ENCODE measurements around the gene FA2H.

FA2H gene

DNA sequence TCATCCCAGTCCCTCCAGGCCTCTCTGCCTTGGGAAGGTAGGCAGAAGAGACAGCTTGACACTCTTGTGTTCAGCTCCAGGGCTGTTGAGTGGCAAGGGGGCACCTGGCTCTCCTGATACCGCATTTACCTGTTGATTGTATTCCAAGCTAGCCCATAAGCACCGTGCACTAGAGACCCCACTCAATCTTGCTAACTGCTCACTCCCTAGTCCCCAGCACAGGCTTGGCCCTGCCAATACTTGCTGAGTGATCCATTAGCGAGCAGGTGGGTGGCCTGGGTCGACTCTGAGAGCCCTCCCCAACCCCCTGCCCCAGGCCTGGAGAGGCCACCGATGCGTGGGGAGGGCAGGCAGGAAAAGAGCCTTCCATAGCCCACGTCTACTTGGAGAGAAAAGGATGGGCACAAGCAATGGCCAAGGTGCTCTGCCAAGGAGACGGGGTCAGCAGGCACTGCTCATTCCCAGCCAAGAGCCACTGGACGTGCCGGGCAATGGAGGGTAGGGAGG, 29.5 kb downstream of the FA2H start:
- DNase-seq (ENCODE audit: extremely low read depth in 1 of 2, low read depth in 1 of 2): no peak

DNA sequence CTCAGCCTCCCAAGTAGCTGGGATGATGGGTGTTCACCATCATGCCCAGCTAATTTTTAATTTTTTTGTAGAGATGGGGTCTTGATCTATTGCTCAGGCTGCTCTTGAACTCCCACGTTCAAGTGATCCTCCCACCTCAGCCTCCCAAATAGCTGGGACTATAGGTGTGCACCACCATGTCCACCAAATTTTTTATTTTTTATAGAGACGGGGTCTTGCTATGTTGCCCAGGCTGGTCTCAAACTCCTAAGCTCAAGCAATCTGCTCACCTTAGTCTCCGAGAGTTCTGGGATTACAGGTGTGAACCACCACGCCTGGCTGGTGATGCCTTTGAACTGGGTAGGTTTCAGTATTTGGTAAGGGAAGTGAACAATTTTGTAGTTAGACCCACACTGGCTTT, 30.1 kb downstream of the FA2H start:
- DNase-seq (ENCODE audit: extremely low read depth in 1 of 2, low read depth in 1 of 2): no peak

DNA sequence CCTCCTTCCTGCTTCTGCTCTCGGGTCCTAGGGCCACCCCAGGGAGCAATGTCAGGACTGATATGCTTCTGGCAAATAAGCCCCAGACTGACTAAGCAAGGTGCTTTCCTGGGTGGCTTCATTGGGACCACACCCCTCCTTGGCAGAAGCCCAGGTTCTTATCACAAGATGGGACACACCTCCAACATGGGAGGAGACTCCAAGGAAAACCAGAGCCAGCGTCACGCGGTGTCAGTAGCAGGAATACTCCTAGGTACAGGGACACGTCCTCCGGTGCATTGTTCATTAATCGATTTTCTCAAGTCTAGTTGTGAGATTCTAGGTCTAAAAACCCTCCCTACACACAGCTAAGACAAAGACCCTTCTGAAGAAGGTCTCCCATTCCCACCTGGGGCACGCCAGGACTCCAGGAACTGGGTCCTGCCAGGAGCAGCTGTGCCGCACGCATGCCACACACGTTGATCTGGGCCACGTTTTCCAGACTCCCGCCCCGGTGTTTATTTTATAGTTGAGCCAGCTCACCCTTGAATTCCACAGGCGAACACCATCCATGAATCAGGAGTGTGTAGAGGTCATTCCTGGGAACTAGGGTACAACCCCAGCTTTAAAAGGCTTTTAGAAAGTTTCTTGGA, 30.8 kb downstream of the FA2H start:
- DNase-seq (ENCODE audit: extremely low read depth in 1 of 2, low read depth in 1 of 2): no peak

DNA sequence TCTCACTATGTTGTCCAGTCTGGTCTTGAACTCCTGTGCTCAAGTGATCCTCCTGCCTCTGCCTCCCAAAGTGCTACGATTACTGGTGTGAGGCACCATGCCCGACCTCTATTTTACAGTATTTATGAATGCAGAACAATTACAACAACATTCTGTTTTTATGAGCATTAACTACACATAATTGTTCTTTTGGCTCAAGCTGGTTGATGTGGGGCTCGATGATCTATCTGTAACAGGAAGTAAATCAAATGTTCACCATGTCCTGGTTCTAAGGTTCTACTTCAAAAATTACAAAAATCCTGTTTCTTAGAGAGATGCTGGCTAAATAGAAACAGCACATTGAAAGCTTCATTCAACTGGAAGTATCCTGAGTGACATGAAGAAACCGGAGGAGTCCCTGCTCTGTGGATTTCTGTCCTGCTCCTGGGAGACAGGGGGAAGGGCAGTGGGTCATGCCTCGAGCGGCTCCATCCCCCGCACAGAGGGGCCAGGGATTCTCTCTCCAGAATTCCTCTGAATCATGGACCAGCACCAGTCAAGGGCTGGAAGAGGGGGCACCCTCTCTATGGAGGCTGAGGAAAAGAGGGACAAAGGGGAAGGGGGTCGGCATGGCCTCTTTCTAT, 31.5 kb downstream of the FA2H start:
- no peak for DNase-seq (ENCODE audit: extremely low read depth in 1 of 2, low read depth in 1 of 2)

DNA sequence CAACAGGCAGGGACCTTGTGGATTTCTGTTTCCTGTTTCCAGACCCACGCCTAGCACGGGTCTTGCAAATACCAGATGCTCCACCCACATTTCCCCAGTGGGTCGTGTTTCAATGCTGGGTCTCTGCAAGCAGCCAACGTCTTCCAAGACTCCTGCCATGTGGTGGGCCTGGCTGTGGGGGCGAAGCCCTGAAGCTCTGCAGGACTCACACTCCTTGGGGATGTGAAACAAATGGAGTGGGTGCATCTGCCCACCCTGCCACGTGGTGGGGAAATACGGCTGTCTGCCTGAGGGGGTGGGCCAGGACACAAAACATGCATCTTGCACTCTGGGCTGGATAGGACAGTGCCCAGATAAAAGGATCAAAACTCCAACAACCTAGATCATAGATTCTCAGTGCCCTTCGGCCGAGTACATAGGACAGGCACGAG, 32.6 kb downstream of the FA2H start:
- no peak for DNase-seq (ENCODE audit: extremely low read depth in 1 of 2, low read depth in 1 of 2)

DNA sequence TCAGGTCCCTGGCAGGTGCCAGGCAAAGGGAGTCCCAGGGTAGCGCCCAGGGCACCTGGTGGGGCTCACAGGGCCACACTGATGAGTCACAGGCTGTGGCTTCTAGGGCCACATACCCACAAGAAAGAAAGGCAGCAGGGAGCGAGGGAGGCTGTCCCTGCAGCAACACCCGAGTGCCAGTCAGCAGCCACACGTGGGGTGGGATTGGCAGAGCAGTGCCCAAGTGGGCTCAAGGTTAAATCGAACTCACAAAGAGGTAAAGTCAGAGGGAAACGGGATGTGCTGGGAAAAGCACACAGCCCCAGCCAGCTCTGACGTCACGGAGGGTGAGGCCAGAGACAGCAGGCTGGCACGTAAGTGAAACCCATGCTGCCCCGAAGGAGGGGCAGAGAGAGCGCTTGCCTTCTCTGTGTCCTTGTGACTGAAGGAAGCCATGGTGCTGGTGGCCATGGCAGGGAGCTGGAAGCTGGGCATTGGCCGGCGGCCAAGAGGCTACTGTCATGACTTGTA, 33.8 kb downstream of the FA2H start:
- no peak for DNase-seq (ENCODE audit: extremely low read depth in 1 of 2, low read depth in 1 of 2)

DNA sequence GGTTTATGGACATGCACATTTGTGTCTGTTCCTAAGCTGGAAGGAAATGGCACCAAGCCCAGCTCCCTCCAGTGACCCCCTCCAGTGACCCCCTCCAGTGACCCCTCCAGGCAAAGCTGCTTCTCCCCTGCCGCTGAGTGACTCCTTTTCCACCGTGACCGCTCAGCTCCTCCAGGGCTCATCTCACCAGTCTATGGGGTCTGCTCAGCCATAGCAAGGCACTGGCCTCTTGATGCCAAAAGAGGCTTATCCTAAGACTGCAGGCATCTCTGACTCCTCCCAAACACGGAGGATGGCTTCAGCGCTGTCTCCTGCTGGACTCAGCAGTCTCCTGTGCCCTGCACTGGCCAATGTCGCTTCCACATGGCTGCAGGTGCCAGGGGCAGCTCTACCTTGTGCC, 35.3 kb downstream of the FA2H start:
- DNase-seq (ENCODE audit: extremely low read depth in 1 of 2, low read depth in 1 of 2): no peak

DNA sequence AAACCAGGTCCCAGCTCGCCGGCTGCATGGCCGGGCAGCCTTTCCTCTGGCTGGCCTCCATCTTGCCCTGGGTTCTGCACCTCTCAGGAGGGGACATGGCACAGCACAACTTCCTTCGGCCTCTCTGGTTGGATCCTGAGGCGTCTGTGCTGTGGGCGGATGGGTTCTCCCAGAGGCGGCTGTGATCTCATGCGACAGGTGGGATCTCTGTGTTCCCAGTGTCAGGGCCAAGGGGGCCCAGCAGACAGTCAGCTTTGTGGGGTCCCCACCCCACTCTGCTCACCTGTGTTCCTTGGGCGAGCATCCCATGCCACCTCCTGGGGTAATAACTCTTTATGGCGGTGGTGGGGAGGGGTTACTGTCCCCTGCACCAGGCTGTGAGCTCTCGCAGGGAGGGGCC, 35.8 kb downstream of the FA2H start:
- DNase-seq (ENCODE audit: extremely low read depth in 1 of 2, low read depth in 1 of 2): no peak

DNA sequence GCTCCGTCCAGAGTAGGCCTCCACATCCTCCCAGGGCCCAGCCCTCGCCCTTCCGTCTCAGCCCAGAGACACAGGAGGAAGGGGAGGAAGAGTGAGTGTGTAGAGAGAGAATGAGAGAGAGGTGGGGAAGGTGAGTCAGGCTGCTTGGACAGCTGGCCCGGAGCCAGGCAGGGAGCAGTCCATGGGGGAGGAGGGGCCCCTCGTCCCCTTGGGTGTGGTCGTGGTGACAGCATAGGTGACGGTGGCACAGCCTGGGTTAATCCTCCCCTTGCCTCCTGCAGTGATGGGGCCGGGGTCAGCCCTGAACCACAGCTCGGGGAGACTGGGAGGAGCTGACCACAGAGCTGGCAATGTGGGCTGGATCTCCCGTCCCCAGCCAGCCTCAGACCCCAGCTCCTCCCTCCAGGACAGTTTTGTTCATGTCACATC, 36.5 kb downstream of the FA2H start:
- DNase-seq (ENCODE audit: extremely low read depth in 1 of 2, low read depth in 1 of 2): no peak

DNA sequence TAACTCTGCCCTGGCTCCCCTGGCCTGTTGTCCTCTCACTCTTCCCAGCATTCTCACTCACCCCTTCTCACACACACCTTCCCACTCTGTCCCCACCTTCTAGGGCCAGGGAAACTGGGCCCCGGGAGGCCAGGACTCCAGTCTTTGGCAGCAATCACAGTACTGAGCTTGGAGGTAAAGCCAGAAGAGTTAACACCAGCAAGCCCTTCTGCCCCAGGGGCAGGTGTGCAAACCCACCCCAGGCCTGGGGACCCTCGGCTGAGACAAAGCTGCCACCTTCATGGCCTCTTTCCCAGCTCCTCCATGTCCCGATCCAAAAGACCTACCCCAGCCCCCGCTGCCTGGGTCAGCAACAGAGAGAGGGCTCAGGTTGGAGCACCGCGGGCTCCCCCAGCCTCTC, 37.1 kb downstream of the FA2H start:
- DNase-seq (ENCODE audit: extremely low read depth in 1 of 2, low read depth in 1 of 2): no peak

DNA sequence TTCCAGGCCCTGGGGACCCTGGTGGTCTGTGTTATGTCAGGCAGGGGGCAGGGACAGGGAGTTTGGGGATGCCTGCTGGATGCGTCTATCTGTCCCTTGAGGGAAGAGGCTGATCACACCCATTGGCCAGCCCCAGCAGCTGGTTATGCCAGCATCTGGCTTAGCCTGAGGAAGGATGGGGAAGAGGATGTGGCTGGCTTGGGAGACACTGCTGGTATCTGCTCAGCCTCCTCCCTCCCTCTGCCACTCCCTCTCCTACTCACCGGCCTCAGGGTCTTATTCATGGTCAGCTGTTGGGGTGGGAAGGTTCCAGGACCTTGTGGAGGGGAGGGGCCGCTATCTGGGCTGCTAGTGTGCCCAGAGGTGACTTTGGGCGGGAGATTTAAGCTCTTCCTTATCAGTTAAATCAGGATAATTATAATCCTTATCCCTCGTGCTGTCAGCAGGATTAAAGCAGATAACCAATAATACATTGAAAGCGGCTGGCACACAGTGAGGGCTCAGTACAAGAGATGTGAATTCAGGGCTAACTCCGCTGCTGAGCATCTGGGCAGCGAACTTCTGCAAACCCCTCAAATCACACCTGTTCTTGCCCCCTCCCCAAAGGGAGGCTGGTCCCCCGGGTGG, 38.0 kb downstream of the FA2H start:
- no peak for DNase-seq (ENCODE audit: extremely low read depth in 1 of 2, low read depth in 1 of 2)

DNA sequence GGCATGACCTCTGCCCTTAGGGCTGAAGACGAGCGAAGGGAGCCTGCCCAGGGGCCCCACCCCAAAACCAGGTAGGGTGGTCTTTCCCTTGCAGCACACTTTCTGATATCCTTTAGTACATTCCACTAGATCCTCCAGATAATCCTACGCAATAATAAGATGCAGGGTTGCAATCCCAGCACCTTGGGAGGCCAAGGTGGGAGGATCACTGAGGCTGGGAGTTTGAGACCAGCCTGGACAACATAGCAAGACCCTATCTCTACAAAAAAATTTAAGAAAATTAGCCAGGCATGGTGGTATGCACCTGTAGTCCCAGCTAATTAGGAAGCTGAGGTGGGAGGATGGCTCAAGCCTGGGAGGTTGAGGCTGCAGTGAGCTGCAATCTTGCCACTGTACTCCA, 39.1 kb downstream of the FA2H start:
- no peak for DNase-seq (ENCODE audit: extremely low read depth in 1 of 2, low read depth in 1 of 2)

DNA sequence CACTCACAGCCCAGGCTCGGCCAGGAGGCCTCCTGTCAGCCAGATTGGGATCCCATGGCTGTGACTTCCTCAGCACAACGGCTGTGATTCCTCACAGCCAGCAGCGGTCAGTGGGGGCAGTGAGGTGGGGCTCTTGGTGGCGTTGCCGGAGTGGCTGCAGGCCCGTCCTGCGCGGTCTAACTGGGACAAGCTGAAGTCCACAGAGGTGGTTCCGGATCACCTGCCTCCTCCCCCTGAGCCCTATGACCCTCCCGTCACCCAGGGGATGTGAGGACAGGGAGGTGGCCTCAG, 39.5 kb downstream of the FA2H start:
- DNase-seq (ENCODE audit: extremely low read depth in 1 of 2, low read depth in 1 of 2): no peak

DNA sequence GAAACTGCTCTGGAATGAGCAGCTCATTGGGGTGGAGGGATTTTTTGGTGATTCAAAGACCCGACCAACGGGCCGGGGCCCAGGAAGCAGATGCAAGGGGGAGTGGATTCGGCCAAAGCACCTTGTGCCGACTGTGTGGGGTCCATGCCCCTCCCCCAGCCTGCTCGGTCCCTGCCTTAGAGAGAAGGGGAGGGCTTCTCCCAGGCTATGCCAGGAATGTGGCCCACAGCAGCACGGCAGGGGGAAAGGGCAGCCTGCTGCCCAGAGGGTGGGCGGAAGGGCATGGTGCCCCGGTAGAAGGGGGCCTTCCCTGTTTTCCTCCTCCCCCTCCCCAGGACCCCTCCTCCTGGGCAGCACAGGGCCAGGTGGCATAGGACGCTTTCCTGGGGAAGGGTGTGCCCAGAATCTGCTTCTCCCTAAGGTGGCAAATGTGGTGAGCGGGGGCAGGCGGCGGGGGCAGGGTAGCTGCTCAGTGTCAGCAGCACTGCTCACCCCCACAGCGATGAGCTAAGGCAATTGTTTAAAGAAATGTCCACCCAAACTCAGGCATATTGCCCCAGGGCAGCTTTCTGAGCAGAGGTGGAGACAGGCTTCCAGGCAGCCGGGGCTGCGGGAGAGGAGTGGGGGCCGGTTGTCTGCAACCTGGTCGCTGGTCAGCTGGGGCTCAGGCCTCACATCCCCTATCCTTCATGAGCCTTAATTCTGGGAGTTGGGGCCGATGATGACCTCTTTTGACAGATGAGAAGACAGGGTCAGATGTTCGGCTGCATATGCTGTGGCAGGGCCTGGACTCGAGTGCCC, 40.1 kb downstream of the FA2H start:
- no peak for DNase-seq (ENCODE audit: extremely low read depth in 1 of 2, low read depth in 1 of 2)

DNA sequence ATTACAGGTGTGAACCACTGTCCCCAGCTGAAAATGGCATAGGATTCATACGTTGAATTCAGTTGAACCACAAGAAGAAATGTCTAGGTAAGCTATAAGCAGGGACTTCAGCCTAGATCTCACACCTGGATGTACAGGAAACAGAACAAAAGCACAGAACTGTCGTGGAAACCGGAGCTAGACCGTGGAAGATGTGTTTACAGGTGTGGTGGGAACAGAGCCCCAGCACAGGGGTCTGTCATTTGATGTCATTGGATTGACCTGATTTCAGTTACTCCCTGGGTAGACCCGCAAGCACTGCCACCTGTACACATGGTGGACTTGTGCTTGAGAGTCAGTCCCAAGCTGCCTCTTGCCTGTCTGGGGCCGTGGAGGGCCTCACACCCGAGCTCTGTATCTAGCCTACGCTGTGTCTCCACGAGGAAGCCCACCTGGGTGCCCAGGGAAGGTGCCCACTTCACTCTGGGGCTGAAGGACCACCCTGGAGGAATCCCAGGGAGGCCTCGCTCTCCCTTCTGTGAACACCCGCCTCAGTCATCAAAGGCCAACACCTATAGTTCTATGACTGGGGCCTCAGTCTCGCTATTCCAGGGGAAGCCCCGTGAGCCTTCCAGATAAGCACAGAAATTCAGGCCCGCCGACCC, 41.8 kb downstream of the FA2H start:
- DNase-seq (ENCODE audit: extremely low read depth in 1 of 2, low read depth in 1 of 2): no peak

DNA sequence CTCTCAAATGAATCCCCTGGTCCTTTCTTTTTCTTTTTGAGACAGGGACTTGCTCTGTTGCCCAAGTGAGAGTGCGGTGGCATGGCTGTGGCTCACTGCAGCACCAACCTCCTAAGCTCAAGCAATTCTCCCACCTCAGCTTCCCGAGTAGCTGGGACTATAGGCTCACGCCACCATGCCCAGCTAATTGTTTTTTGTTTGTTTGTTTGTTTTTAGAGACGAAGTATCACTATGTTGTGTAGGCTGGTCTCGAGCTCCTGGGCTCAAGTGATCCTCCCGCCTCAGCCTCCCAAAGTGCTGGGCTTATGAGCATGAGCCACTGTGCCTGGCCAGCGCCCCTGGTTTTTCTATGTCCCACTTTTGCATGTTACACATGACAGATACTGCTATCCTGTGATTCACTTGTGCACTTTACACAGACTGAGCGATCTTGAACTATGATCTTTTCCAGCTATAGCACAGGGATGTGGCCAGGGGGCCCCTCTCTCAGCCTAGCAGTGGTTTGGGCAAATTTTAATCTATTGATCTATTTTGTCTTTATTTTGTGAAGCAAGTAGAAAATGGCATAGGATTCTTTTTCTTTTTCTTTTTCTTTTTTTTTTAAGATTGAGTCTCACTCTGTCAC, 42.7 kb downstream of the FA2H start:
- DNase-seq (ENCODE audit: extremely low read depth in 1 of 2, low read depth in 1 of 2): no peak

DNA sequence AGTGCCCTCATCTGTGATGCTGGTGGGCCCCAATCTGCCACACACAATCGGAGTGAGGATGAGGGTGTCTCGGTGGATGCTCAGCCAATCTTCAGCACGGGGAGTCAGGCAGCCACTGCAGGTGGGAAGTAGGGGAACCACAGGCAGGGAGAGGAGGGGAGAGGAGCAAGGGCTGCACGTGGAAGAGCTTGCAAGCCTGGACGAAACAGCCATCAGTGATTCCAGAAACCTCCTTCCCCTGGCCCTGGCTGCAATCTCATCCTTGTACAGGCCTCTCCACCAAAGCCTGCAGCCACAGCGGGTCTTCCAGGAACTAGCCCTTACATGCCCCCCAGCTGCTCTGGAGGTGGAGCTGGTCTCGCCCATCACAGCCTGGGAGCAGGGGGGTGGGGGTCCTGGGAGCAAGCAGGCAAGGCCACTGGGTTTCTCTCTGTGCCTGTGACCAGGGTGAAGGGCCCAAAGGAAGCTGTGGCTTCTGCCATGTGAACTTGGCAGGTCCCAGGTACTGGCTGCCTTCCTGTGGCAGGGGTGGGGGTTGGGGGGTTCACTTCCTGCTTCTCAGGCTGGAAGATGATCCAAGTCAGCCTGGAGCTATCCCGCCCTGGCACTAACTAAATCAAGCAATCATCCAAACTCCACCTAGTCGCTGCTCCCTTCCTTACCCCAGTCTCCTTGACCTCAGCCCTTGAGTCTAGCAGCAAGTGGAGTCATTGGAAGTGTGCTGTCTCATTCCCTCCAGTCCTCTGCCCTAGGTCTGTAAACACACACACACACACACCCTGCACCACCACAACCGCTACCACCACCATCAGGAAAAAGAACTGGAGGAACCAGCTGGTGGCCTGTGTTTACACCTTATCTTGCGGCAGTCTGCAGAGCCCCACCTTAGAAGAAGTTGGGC, 44.6 kb downstream of the FA2H start:
- DNase-seq (ENCODE audit: extremely low read depth in 1 of 2, low read depth in 1 of 2): no peak

DNA sequence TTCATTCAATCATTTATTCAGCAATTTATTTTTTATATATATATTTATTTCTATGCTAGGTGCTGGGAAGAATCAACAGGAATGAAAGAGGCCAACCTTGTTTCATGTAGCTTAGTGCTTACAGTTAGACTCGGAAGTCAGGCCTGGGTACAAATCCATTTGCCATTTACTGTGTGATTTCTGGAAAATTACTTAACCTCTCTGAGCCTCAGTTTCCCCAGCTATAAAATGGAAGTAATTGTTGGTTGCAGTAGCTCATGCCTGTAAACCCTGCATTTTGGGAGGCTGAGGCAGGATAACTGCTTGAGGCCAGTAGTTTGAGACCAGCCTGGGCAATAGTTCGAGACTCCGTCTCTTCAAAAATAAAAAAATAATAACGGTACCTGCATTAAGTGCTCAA, 46.7 kb downstream of the FA2H start:
- DNase-seq (ENCODE audit: extremely low read depth in 1 of 2, low read depth in 1 of 2): no peak

DNA sequence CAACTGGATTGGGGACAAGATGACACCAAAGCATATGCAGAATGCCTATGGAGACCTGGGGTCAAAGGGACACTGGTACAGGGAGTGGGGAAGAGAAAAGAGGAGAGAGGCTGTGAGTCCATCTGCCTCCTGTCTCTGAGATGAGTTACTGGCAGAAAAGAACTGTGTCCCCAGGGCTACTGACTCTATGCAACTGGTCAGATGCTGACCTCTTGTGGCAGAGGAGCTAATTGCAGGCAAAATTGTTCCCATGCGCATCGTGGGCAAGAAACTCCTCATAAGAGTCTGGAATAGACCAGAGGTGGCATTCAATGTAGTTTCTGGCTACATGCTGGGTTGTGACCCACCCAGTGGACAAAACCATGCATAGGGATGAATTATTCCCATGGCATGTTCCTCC, 47.9 kb downstream of the FA2H start:
- DNase-seq (ENCODE audit: extremely low read depth in 1 of 2, low read depth in 1 of 2): peak; percentile 5 to 14

Measured in stimulated activated CD8-positive, alpha-beta memory T cell treated with anti-CD3 and anti-CD28 coated beads, Interleukin-7, amount 100 ng/mL, for 48 hours (primary cell).